ENCODE results near the gene HABP2. TPM values are rescaled to one million over a fixed set of nuclear protein-coding genes. Genes with fewer than 3 reads are reported as not detected.
A peak's percentile ranks its signal among the peaks of the same experiment; 100 is the strongest.

HABP2 gene
- total RNA-seq, 1 donor from 2014 or later, result 112 TPM

GRCh38 chr10:113553149-113553548 lies 296 bp downstream of the HABP2 start:
- peak overlapping the region; percentile 83 for H3K4me3 Mint-ChIP-seq (ENCODE audit: low read depth)
- no peaks in the 10 kb centered on the region for H3K27me3 Mint-ChIP-seq
- TF ChIP-seq CTCF (IDR thresholded peaks at IDR 0.05; ENCODE audit: unreplicated experiment), result no peak
- H3K27ac Mint-ChIP-seq, result peak overlapping the region; percentile 82
- H3K4me1 Mint-ChIP-seq (ENCODE audit: low read depth), result peaks cover 80% of the 10 kb centered on the region
- no peak for DNase-seq (ENCODE audit: low spot score, unreplicated experiment)
- H3K36me3 Mint-ChIP-seq (ENCODE audit: insufficient read depth), result no peaks in the 10 kb centered on the region
- no peaks in the 10 kb centered on the region for H3K9me3 Mint-ChIP-seq (ENCODE audit: low read depth)

- DNase-seq (ENCODE audit: low spot score, unreplicated experiment), result no peak
- no peaks in the 10 kb centered on the region for H3K36me3 Mint-ChIP-seq (ENCODE audit: insufficient read depth)
- H3K9me3 Mint-ChIP-seq (ENCODE audit: low read depth), result no peaks in the 10 kb centered on the region
- H3K27me3 Mint-ChIP-seq, result no peaks in the 10 kb centered on the region
- peaks cover 79% of the 10 kb centered on the region for H3K4me1 Mint-ChIP-seq (ENCODE audit: low read depth)
- TF ChIP-seq CTCF (IDR thresholded peaks at IDR 0.05; ENCODE audit: unreplicated experiment), result no peak
- peak overlapping the region; percentile 83 for H3K4me3 Mint-ChIP-seq (ENCODE audit: low read depth)
- H3K27ac Mint-ChIP-seq, result peak overlapping the region; percentile 85
Observed at GRCh38 chr10:113554214-113554613, 1.4 kb downstream of the HABP2 start.

- Mint-ChIP-seq H3K4me3 (ENCODE audit: low read depth) (peak overlapping the region; percentile 83), H3K9me3 (ENCODE audit: low read depth) (no peaks in the 10 kb centered on the region), H3K27me3 (no peaks in the 10 kb centered on the region), H3K36me3 (ENCODE audit: insufficient read depth) (no peaks in the 10 kb centered on the region), H3K27ac (peak overlapping the region; percentile 87), H3K4me1 (ENCODE audit: low read depth) (peaks cover 74% of the 10 kb centered on the region)
- no peak for DNase-seq (ENCODE audit: low spot score, unreplicated experiment)
- TF ChIP-seq CTCF (IDR thresholded peaks at IDR 0.05; ENCODE audit: unreplicated experiment), result no peak
Observed at GRCh38 chr10:113555245-113555644, 2.4 kb downstream of the HABP2 start.

GRCh38 chr10:113555751-113556150 lies 2.9 kb downstream of the HABP2 start:
- TF ChIP-seq CTCF (IDR thresholded peaks at IDR 0.05; ENCODE audit: unreplicated experiment), result no peak
- no peaks in the 10 kb centered on the region for H3K9me3 Mint-ChIP-seq (ENCODE audit: low read depth)
- peaks cover 69% of the 10 kb centered on the region for H3K4me1 Mint-ChIP-seq (ENCODE audit: low read depth)
- no peaks in the 10 kb centered on the region for H3K36me3 Mint-ChIP-seq (ENCODE audit: insufficient read depth)
- no peak for DNase-seq (ENCODE audit: low spot score, unreplicated experiment)
- peak overlapping the region; percentile 87 for H3K27ac Mint-ChIP-seq
- H3K27me3 Mint-ChIP-seq, result no peaks in the 10 kb centered on the region
- H3K4me3 Mint-ChIP-seq (ENCODE audit: low read depth), result peak overlapping the region; percentile 83

GRCh38 chr10:113557424-113557862 lies 4.6 kb downstream of the HABP2 start:
- TF ChIP-seq CTCF (IDR thresholded peaks at IDR 0.05; ENCODE audit: unreplicated experiment), result no peak
- Mint-ChIP-seq H3K27ac (no peak overlapping the region), H3K4me3 (ENCODE audit: low read depth) (peak overlapping the region; percentile 8), H3K9me3 (ENCODE audit: low read depth) (no peaks in the 10 kb centered on the region), H3K27me3 (no peaks in the 10 kb centered on the region), H3K36me3 (ENCODE audit: insufficient read depth) (no peaks in the 10 kb centered on the region), H3K4me1 (ENCODE audit: low read depth) (peaks cover 60% of the 10 kb centered on the region)
- no peak for DNase-seq (ENCODE audit: low spot score, unreplicated experiment)
